OCI-LY7 (cell line): Measurements from ENCODE around the gene PSENEN. TPM values are rescaled to one million over a fixed set of nuclear protein-coding genes. Genes with fewer than 3 reads are reported as not detected.

Experiments used
- BruUV-seq: library from RNA; stranded (reverse); fragments of 400-500 nt; replicated peaks from 2 replicates; lab custom pipeline; 2021; lab: Mats Ljungman, UMichigan
- CTCF ChIA-PET: fragments of 300-600 bp; sonication (Branson Sonifier 250); formaldehyde crosslinking; loops from one replicate; lab custom pipeline; 2022; ENCODE audit warnings: antibody characterized with exemption; ENCODE audit not compliant: unreplicated experiment; lab: Charles Lee
- POLR2A ChIA-PET: fragments of 300-600 bp; sonication (Branson Sonifier 250); formaldehyde crosslinking; loops from one replicate; lab custom pipeline; 2022; ENCODE audit warnings: antibody characterized with exemption; lab: Charles Lee
- DNase-seq: peaks from one replicate; pipeline ENCODE4 v3.0.0-alpha.2; 2015; ENCODE audit warnings: low spot score
- H2AFZ ChIP-seq: fragments of 200-600 bp; sonication (generic), shearing (Covaris generic); 2 replicates; pipeline ENCODE4 v1.6.1; 2014; ENCODE audit warnings: mild to moderate bottlenecking, antibody characterized with exemption, low read length, moderate library complexity
- H3K27ac ChIP-seq: fragments of 200-600 bp; sonication (generic); 2 replicates; pipeline ENCODE4 v1.5.1; 2014; ENCODE audit warnings: mixed run types, low read depth, mild to moderate bottlenecking, moderate library complexity, low read length, inconsistent platforms; ENCODE audit not compliant: poor library complexity, severe bottlenecking
- H3K36me3 ChIP-seq: fragments of 200-600 bp; sonication (generic); 2 replicates; pipeline ENCODE4 v1.6.1; 2014; ENCODE audit warnings: mild to moderate bottlenecking, antibody characterized with exemption, low read length, moderate library complexity, mixed read lengths; ENCODE audit not compliant: insufficient read depth
- H3K4me1 ChIP-seq: fragments of 200-600 bp; sonication (generic); 2 replicates; pipeline ENCODE4 v1.5.1; 2014; ENCODE audit warnings: mild to moderate bottlenecking, low read length; ENCODE audit not compliant: insufficient read depth, poor library complexity, severe bottlenecking
- H3K4me2 ChIP-seq: fragments of 200-600 bp; sonication (generic); 2 replicates; pipeline ENCODE4 v1.6.1; 2014; ENCODE audit warnings: mild to moderate bottlenecking, low read length
- H3K4me3 ChIP-seq: fragments of 200-600 bp; sonication (generic); 2 replicates; pipeline ENCODE4 v1.5.1; 2014; ENCODE audit warnings: mild to moderate bottlenecking, low read depth, low read length; ENCODE audit not compliant: poor library complexity, severe bottlenecking
- H3K79me2 ChIP-seq: fragments of 200-600 bp; sonication (generic); 2 replicates; pipeline ENCODE4 v1.6.1; 2016; ENCODE audit warnings: low read depth, mild to moderate bottlenecking, low read length, moderate library complexity, mixed read lengths; ENCODE audit not compliant: insufficient read depth
- H3K9me2 ChIP-seq: fragments of 200-600 bp; sonication (generic); 2 replicates; pipeline ENCODE4 v1.6.1; 2016; ENCODE audit warnings: mild to moderate bottlenecking, low read length, mixed read lengths; ENCODE audit not compliant: insufficient read depth
- H3K9me3 ChIP-seq: fragments of 200-600 bp; sonication (generic); 2 replicates; pipeline ENCODE4 v1.6.1; 2014; ENCODE audit warnings: mild to moderate bottlenecking, mixed run types, low read length, mixed read lengths
- H4K20me1 ChIP-seq: fragments of 200-600 bp; sonication (generic); 2 replicates; pipeline ENCODE4 v1.6.1; 2014; ENCODE audit warnings: mild to moderate bottlenecking, antibody characterized with exemption, low read length, moderate library complexity, mixed read lengths; ENCODE audit not compliant: insufficient read depth
- EZH2phosphoT487 ChIP-seq: fragments of 200-600 bp; sonication (generic); IDR thresholded peaks from 2 replicates; pipeline ENCODE4 v1.6.1; 2018; ENCODE audit warnings: low read depth, borderline replicate concordance, mild to moderate bottlenecking, mixed run types, antibody characterized with exemption, low read length, moderate library complexity, mixed read lengths
- intact Hi-C: fragments of 100-400 bp; cut with micrococcal nuclease; formaldehyde crosslinking; loops from one replicate; pipeline ENCODE4 v1.10.0; 2022; ENCODE audit not compliant: unreplicated experiment
- total RNA-seq, 2 experiments: library from RNA; depleted of rRNA in 1 of 2; stranded (reverse); fragments of >200 nt in 1 of 2; shearing (Covaris generic) in 1 of 2; gene quantifications; 2 replicates each; pipeline ENCODE4 v1.2.3, GENCODE V29; 2014 to 2022
- TF ChIP-seq, protein P1 (sequence below): fragments of 200-600 bp; sonication (generic); conservative IDR thresholded peaks from 2 replicates; pipeline ENCODE4 v1.5.1; 2014; ENCODE audit warnings: mild to moderate bottlenecking, antibody characterized with exemption, low read length, moderate library complexity, mixed read lengths

The PSENEN gene
- total RNA-seq, 2 experiments from 2014 or later = 25.7 to 51.0 TPM

DNA sequence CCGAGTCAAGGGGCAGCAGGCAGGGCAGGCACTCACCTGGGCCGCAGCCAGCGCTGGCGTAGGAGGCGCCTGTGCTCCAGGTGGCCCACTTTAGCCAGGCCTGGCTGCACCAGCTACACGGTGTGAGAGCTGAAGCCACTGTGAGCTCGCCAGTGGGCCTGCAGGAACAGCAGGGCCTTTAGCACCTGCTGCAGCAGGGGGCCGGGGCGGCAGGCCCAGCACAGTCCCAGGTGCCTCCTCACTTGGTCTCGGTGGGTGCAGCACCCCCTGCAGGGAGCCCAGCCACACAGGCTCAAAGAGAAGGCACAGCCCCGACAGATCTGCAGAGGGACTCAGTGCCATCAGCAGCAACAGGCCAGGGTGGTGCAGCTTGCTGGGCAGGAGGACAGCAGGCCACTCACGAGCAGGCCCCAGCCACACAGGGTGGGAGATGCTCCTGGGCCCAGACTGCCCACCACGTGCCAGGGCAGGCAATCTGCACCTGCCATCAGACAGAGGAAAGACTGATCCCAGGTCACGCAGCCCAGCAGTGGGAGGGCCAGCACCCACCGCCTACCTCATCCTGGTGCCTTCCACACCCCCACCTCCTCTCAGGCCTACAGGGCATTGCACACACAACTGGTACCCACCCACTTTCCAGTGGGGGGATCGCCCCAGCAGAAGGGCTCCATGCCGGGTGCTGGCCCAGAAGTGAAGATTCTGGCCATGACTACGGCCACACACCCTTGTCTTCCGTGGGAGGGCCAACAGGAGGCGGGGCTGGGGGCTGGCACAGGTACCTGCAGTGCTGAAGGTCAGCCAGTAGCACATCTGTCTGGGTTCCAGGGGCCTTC lies 45.7 kb downstream of the PSENEN start:
- DNase-seq = peak; percentile 56
- BruUV-seq = no TSS peak
- H3K4me2 ChIP-seq = no peak overlapping the region
- no peak for TF ChIP-seq EZH2phosphoT487
- TF ChIP-seq, protein P1, sequence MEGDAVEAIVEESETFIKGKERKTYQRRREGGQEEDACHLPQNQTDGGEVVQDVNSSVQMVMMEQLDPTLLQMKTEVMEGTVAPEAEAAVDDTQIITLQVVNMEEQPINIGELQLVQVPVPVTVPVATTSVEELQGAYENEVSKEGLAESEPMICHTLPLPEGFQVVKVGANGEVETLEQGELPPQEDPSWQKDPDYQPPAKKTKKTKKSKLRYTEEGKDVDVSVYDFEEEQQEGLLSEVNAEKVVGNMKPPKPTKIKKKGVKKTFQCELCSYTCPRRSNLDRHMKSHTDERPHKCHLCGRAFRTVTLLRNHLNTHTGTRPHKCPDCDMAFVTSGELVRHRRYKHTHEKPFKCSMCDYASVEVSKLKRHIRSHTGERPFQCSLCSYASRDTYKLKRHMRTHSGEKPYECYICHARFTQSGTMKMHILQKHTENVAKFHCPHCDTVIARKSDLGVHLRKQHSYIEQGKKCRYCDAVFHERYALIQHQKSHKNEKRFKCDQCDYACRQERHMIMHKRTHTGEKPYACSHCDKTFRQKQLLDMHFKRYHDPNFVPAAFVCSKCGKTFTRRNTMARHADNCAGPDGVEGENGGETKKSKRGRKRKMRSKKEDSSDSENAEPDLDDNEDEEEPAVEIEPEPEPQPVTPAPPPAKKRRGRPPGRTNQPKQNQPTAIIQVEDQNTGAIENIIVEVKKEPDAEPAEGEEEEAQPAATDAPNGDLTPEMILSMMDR = peak; percentile 66; the same call in 1 of the 2 replicates
- POLR2A ChIA-PET = no interaction called here
- no peaks in the 10 kb centered on the region for H3K9me3 ChIP-seq
- H4K20me1 ChIP-seq = no peaks in the 10 kb centered on the region
- H3K4me3 ChIP-seq = no peak overlapping the region
- CTCF ChIA-PET = no interaction called here
- no peak overlapping the region for H3K27ac ChIP-seq
- H3K9me2 ChIP-seq = no peaks in the 10 kb centered on the region
- H3K79me2 ChIP-seq = no peaks in the 10 kb centered on the region
- no peaks in the 10 kb centered on the region for H3K4me1 ChIP-seq
- H3K36me3 ChIP-seq = no peaks in the 10 kb centered on the region
- no peak overlapping the region for H2AFZ ChIP-seq
- intact Hi-C loops = loop anchor here (1.0 kb wide), 1 partner anchor 98 kb away; no protein-coding TSS in a partner anchor

DNA sequence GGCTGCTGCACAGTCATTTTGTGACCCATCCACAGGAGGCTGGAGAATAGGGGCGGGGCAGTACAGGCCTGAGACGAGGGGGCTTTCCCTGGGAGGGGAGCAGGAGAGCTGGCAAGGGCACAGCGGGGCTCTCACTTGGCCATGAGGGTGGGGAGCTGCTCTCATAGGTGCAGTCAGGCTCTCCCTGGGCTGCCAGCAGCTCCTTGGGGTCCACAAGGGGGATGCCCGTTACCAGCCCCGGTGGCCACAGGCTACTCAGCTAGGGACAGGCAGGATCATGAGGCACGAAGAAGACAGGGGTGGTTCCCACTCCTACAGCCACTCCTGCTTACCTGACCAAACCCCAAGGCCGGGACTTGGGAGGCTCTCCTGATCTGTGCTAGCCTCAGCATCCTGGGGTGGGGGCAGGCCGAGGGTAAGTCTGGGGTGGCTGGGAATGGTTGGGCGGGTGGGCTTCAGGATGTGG lies 46.4 kb downstream of the PSENEN start:
- H3K27ac ChIP-seq = no peak overlapping the region
- no peaks in the 10 kb centered on the region for H3K36me3 ChIP-seq
- no peaks in the 10 kb centered on the region for H3K79me2 ChIP-seq
- POLR2A ChIA-PET = no interaction called here
- no peaks in the 10 kb centered on the region for H4K20me1 ChIP-seq
- DNase-seq = no peak
- intact Hi-C loops = loop anchor here (1.0 kb wide), 1 partner anchor 99 kb away; no protein-coding TSS in a partner anchor
- H2AFZ ChIP-seq = no peak overlapping the region
- H3K4me2 ChIP-seq = no peak overlapping the region
- TF ChIP-seq, protein P1 = no peak
- no peak for TF ChIP-seq EZH2phosphoT487
- H3K9me3 ChIP-seq = no peaks in the 10 kb centered on the region
- BruUV-seq = no TSS peak
- no peak overlapping the region for H3K4me3 ChIP-seq
- H3K9me2 ChIP-seq = no peaks in the 10 kb centered on the region
- CTCF ChIA-PET = no interaction called here
- H3K4me1 ChIP-seq = no peaks in the 10 kb centered on the region

DNA sequence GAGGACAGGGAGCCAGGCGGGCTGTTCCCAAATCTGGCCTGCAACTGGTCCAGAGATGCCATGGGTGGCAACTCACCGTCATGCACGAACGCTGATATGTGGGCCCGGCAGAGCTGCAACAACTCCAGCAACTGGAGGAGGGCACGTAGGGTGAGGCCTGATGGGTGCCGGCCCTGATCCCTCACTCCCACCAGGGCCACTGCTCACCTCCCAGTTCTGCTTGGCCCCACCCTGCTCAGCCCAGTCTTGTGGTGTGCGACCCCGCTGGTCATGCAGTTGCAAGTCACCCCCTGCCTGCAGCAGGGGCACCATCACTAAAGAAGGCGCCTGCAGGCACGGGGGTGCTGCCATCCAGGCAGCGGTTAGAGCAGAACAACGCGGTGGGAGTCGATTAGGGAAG lies 46.9 kb downstream of the PSENEN start:
- CTCF ChIA-PET = no interaction called here
- Histone ChIP-seq H4K20me1 (no peaks in the 10 kb centered on the region), H2AFZ (no peak overlapping the region), H3K4me3 (no peak overlapping the region), H3K9me2 (no peaks in the 10 kb centered on the region), H3K27ac (no peak overlapping the region), H3K4me2 (no peak overlapping the region), H3K9me3 (no peaks in the 10 kb centered on the region), H3K4me1 (no peaks in the 10 kb centered on the region), H3K79me2 (no peaks in the 10 kb centered on the region), H3K36me3 (no peaks in the 10 kb centered on the region)
- TF ChIP-seq, protein P1 = no peak
- intact Hi-C loops = no loop called here
- no TSS peak for BruUV-seq
- DNase-seq = no peak
- POLR2A ChIA-PET = no interaction called here
